ENCODE data around the gene ADPRHL1. TPM values are rescaled to one million over a fixed set of nuclear protein-coding genes. Genes with fewer than 3 reads are reported as not detected.
"Not testable (repeated sequence)": the region's sequence is repeated elsewhere in the genome, so short reads cannot be mapped to it uniquely, and the experiment has no call there.

The ADPRHL1 gene
- total and polyA plus RNA-seq, 2 donors (not counting 1 experiment from before 2014, with no cell fraction given), result 0.59 to 1.5 TPM

- Histone ChIP-seq H3K9me3 (ENCODE audit: control insufficient read depth, insufficient read depth, low read depth, low read length) (no peaks in the 10 kb centered on the region), H3K4me1 (ENCODE audit: control insufficient read depth, extremely low read depth, insufficient read depth, low read length) (no peaks in the 10 kb centered on the region), H3K36me3 (ENCODE audit: control insufficient read depth, insufficient read depth, low read length) (no peaks in the 10 kb centered on the region), H3K79me2 (ENCODE audit: control insufficient read depth, insufficient read depth, low read length) (no peaks in the 10 kb centered on the region), H3K4me3 (replicated peaks in 1 of 4; ENCODE audit: control extremely low read depth in 1 of 4, insufficient read depth in 1 of 4, low read depth in 3 of 4, low read length in 4 of 4) (no peak overlapping the region), H3K27me3 (ENCODE audit: control insufficient read depth, insufficient read depth, low read length) (no peaks in the 10 kb centered on the region), H3K4me2 (ENCODE audit: extremely low read depth, insufficient read depth, low read length) (no peak overlapping the region), H3K27ac (ENCODE audit: insufficient read depth, low read length) (no peak overlapping the region), H3K9ac (ENCODE audit: insufficient read depth, low read length) (no peak overlapping the region), H4K20me1 (ENCODE audit: control insufficient read depth, extremely low read depth, insufficient read depth, low read length) (no peaks in the 10 kb centered on the region), H2AFZ (ENCODE audit: low read length) (no peak overlapping the region)
- no peak for TF ChIP-seq CTCF (conservative IDR thresholded peaks at IDR 0.05 in 1 of 2, IDR thresholded peaks at IDR 0.05 in 1 of 2; ENCODE audit: low read depth in 1 of 2, low read length in 2 of 2)
- no peak for TF ChIP-seq EZH2 (IDR thresholded peaks at IDR 0.05; ENCODE audit: low read length, missing control alignments)
- no peak for DNase-seq (ENCODE audit: low read depth in 2 of 2)
Observed at GRCh38 chr13:113387396-113387795, 65.9 kb downstream of the ADPRHL1 start.

GRCh38 chr13:113383089-113383488, 70.2 kb downstream of the ADPRHL1 start:
- DNase-seq (ENCODE audit: low read depth in 2 of 2), result no peak
- Histone ChIP-seq H3K4me2 (ENCODE audit: extremely low read depth, insufficient read depth, low read length) (no peak overlapping the region), H4K20me1 (ENCODE audit: control insufficient read depth, extremely low read depth, insufficient read depth, low read length) (no peaks in the 10 kb centered on the region), H3K9me3 (ENCODE audit: control insufficient read depth, insufficient read depth, low read depth, low read length) (no peaks in the 10 kb centered on the region), H3K27me3 (ENCODE audit: control insufficient read depth, insufficient read depth, low read length) (peaks cover 3% of the 10 kb centered on the region), H3K9ac (ENCODE audit: insufficient read depth, low read length) (no peak overlapping the region), H3K36me3 (ENCODE audit: control insufficient read depth, insufficient read depth, low read length) (no peaks in the 10 kb centered on the region), H2AFZ (ENCODE audit: low read length) (no peak overlapping the region), H3K27ac (ENCODE audit: insufficient read depth, low read length) (no peak overlapping the region), H3K4me1 (ENCODE audit: control insufficient read depth, extremely low read depth, insufficient read depth, low read length) (no peaks in the 10 kb centered on the region), H3K79me2 (ENCODE audit: control insufficient read depth, insufficient read depth, low read length) (no peaks in the 10 kb centered on the region), H3K4me3 (replicated peaks in 1 of 4; ENCODE audit: control extremely low read depth in 1 of 4, insufficient read depth in 1 of 4, low read depth in 3 of 4, low read length in 4 of 4) (no peak overlapping the region)
- TF ChIP-seq EZH2 (IDR thresholded peaks at IDR 0.05; ENCODE audit: low read length, missing control alignments), result no peak
- TF ChIP-seq CTCF (conservative IDR thresholded peaks at IDR 0.05 in 1 of 2, IDR thresholded peaks at IDR 0.05 in 1 of 2; ENCODE audit: low read depth in 1 of 2, low read length in 2 of 2), result no peak

- not testable (repeated sequence) for H3K9me3 ChIP-seq (ENCODE audit: control insufficient read depth, insufficient read depth, low read depth, low read length); H3K27me3 ChIP-seq (ENCODE audit: control insufficient read depth, insufficient read depth, low read length); H4K20me1 ChIP-seq (ENCODE audit: control insufficient read depth, extremely low read depth, insufficient read depth, low read length); H3K27ac ChIP-seq (ENCODE audit: insufficient read depth, low read length); H2AFZ ChIP-seq (ENCODE audit: low read length); H3K4me1 ChIP-seq (ENCODE audit: control insufficient read depth, extremely low read depth, insufficient read depth, low read length); H3K4me2 ChIP-seq (ENCODE audit: extremely low read depth, insufficient read depth, low read length); DNase-seq (ENCODE audit: low read depth in 2 of 2); H3K9ac ChIP-seq (ENCODE audit: insufficient read depth, low read length); H3K4me3 ChIP-seq (replicated peaks in 1 of 4; ENCODE audit: control extremely low read depth in 1 of 4, insufficient read depth in 1 of 4, low read depth in 3 of 4, low read length in 4 of 4); H3K79me2 ChIP-seq (ENCODE audit: control insufficient read depth, insufficient read depth, low read length); H3K36me3 ChIP-seq (ENCODE audit: control insufficient read depth, insufficient read depth, low read length)
Observed at GRCh38 chr13:113382542-113382941, 70.7 kb downstream of the ADPRHL1 start.

Measured in fibroblast of lung (primary cell).